Transverse colon (tissue), 4 donors: ENCODE results near the gene LMBR1.
"Not testable (repeated sequence)": the region's sequence is repeated elsewhere in the genome, so short reads cannot be mapped to it uniquely, and the experiment has no call there.

Source experiments
- CTCF ChIP-seq, 5 experiments: fragments of 200-600 bp in 3 of 5; fragments of 450-650 bp in 2 of 5; sonication (generic) in 3 of 5; IDR thresholded peaks; 1 replicate in 2 of 5; 2 replicates in 3 of 5; pipeline ENCODE4 v1.5.1; 2016 to 2017; ENCODE audit warnings: antibody characterized with exemption in 5 of 5, inconsistent platforms in 3 of 5, mild to moderate bottlenecking in 2 of 5, moderate library complexity in 1 of 5
- EP300 ChIP-seq: sonication (generic); formaldehyde crosslinking; IDR thresholded peaks from one replicate; pipeline ENCODE4 v1.6.1; 2017; ENCODE audit warnings: antibody characterized with exemption, low read depth
- POLR2AphosphoS5 ChIP-seq, 3 donors: sonication (generic); formaldehyde crosslinking; IDR thresholded peaks; one replicate each; pipeline ENCODE4 v1.6.1; 2016; ENCODE audit warnings: antibody characterized with exemption in 3 of 3

- TF ChIP-seq CTCF (IDR thresholded peaks at IDR 0.05); POLR2AphosphoS5 (IDR thresholded peaks at IDR 0.05); EP300: not testable (repeated sequence)
Measured at GRCh38 chr7:156922304-156922703, 29.3 kb upstream of the LMBR1 start.
